Activated T-cell treated with anti-CD3 and anti-CD28 coated beads for 48 hours (primary cell): ENCODE results near the gene FOXK2.
"Not testable (repeated sequence)": the region's sequence is repeated elsewhere in the genome, so short reads cannot be mapped to it uniquely, and the experiment has no call there.

Source experiments
- DNase-seq: peaks from one replicate; pipeline ENCODE4 v3.0.0-alpha.2; 2020; ENCODE audit warnings: low read depth

Gene FOXK2

GRCh38 chr17:82565551-82565950, 46.0 kb downstream of the FOXK2 start:
- DNase-seq: no peak

- DNase-seq: no peak
Observed at GRCh38 chr17:82566129-82566960, 46.8 kb downstream of the FOXK2 start.

GRCh38 chr17:82567286-82567685, 47.8 kb downstream of the FOXK2 start:
- no peak for DNase-seq

- DNase-seq: no peak
Observed at GRCh38 chr17:82568997-82569393, 49.5 kb downstream of the FOXK2 start.

GRCh38 chr17:82569621-82570020, 50.1 kb downstream of the FOXK2 start:
- DNase-seq: no peak

- no peak for DNase-seq
Observed at GRCh38 chr17:82570277-82570676, 50.7 kb downstream of the FOXK2 start.

GRCh38 chr17:82571855-82572254, 52.3 kb downstream of the FOXK2 start:
- no peak for DNase-seq

- DNase-seq: no peak
Observed at GRCh38 chr17:82574041-82574440, 54.5 kb downstream of the FOXK2 start.

- DNase-seq: not testable (repeated sequence)
Observed at GRCh38 chr17:82575581-82576221, 56.2 kb downstream of the FOXK2 start.

GRCh38 chr17:82577300-82577699, 57.8 kb downstream of the FOXK2 start:
- DNase-seq: no peak

GRCh38 chr17:82579969-82580368, 60.4 kb downstream of the FOXK2 start:
- DNase-seq: not testable (repeated sequence)

- DNase-seq: no peak
Observed at GRCh38 chr17:82582213-82582612, 62.7 kb downstream of the FOXK2 start.

GRCh38 chr17:82582709-82583108, 63.2 kb downstream of the FOXK2 start:
- DNase-seq: no peak

GRCh38 chr17:82583720-82584234, 64.2 kb downstream of the FOXK2 start:
- no peak for DNase-seq

GRCh38 chr17:82585935-82586575, 66.5 kb downstream of the FOXK2 start:
- not testable (repeated sequence) for DNase-seq

- no peak for DNase-seq
Observed at GRCh38 chr17:82586576-82587233, 67.2 kb downstream of the FOXK2 start.

GRCh38 chr17:82587234-82588086, 67.9 kb downstream of the FOXK2 start:
- DNase-seq: no peak

- no peak for DNase-seq
Observed at GRCh38 chr17:82588266-82589175, 69.0 kb downstream of the FOXK2 start.

GRCh38 chr17:82589851-82590180, 70.3 kb downstream of the FOXK2 start:
- no peak for DNase-seq

- DNase-seq: no peak
Observed at GRCh38 chr17:82590216-82590615, 70.7 kb downstream of the FOXK2 start.
